Astrocyte of the spinal cord (primary cell): Measurements from ENCODE around the gene COL4A2.
A peak's percentile ranks its signal among the peaks of the same experiment; 100 is the strongest.

Source experiments
- DNase-seq: peaks from one replicate; pipeline ENCODE4 v3.0.0; 2011; ENCODE audit warnings: low read depth, low spot score
- H3K4me3 ChIP-seq: 2 replicates; pipeline ENCODE4 v1.5.1; 2011; ENCODE audit warnings: low read depth, mild to moderate bottlenecking, low read length, moderate library complexity
- in situ Hi-C: cut with HindIII; loops from 2 replicates; pipeline ENCODE4 v1.10.0; 2017; ENCODE audit warnings: low sequenced_read_pairs
- TF ChIP-seq, protein P1 (sequence below): IDR thresholded peaks from 2 replicates; pipeline ENCODE4 v1.5.1; 2012; ENCODE audit warnings: low read depth, mild to moderate bottlenecking, low read length, inconsistent platforms

COL4A2 gene

GRCh38 chr13:110377178-110377825, 70.2 kb downstream of the COL4A2 start:
- DNase-seq, result no peak
- in situ Hi-C loops, result no loop called here
- no peak overlapping the region for H3K4me3 ChIP-seq
- TF ChIP-seq, protein P1, sequence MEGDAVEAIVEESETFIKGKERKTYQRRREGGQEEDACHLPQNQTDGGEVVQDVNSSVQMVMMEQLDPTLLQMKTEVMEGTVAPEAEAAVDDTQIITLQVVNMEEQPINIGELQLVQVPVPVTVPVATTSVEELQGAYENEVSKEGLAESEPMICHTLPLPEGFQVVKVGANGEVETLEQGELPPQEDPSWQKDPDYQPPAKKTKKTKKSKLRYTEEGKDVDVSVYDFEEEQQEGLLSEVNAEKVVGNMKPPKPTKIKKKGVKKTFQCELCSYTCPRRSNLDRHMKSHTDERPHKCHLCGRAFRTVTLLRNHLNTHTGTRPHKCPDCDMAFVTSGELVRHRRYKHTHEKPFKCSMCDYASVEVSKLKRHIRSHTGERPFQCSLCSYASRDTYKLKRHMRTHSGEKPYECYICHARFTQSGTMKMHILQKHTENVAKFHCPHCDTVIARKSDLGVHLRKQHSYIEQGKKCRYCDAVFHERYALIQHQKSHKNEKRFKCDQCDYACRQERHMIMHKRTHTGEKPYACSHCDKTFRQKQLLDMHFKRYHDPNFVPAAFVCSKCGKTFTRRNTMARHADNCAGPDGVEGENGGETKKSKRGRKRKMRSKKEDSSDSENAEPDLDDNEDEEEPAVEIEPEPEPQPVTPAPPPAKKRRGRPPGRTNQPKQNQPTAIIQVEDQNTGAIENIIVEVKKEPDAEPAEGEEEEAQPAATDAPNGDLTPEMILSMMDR, result no peak

GRCh38 chr13:110377826-110378201, 70.7 kb downstream of the COL4A2 start:
- TF ChIP-seq, protein P1, result no peak
- DNase-seq, result no peak
- no peak overlapping the region for H3K4me3 ChIP-seq
- in situ Hi-C loops, result no loop called here

- in situ Hi-C loops, result no loop called here
Observed at GRCh38 chr13:110379358-110379757, 72.3 kb downstream of the COL4A2 start.

DNA sequence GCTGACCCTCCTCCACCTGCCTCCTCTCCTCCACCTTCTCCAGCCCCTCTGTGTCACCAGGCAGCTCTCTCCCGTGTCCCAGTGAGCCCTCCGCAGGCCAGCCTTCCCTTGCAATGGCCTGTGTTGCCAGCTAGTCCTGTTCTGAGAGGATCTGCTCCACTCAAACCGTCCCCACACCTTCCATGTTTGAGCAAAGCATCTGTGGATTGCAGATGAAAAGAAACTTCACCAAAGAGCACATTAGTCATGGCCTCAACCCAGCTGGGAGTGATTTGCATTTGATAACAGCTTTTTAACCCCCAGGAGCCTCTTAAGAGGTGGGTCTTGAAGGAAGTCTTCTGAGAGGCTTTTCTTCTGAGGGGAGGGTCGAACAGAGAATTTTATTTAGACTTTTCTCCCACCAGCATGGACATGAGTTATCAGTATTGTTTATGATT, 72.8 kb downstream of the COL4A2 start:
- peak; percentile 74 for DNase-seq
- TF ChIP-seq, protein P1, result no peak
- in situ Hi-C loops, result no loop called here
- no peak overlapping the region for H3K4me3 ChIP-seq

More at GRCh38 chr13:110379358-110379757, 72.3 kb downstream of the COL4A2 start:
- DNase-seq, result no peak
- H3K4me3 ChIP-seq, result no peak overlapping the region
- TF ChIP-seq, protein P1, result no peak

- DNase-seq, result peak; percentile 81
- no peak overlapping the region for H3K4me3 ChIP-seq
- TF ChIP-seq, protein P1, result no peak
- in situ Hi-C loops, result no loop called here
Observed at GRCh38 chr13:110380359-110381028, 73.4 kb downstream of the COL4A2 start.

GRCh38 chr13:110381029-110381360, 73.9 kb downstream of the COL4A2 start:
- DNase-seq, result no peak
- no peak overlapping the region for H3K4me3 ChIP-seq
- in situ Hi-C loops, result no loop called here
- TF ChIP-seq, protein P1, result no peak
